HG03097 (cell line): ENCODE data around the gene UNC50.

ENCODE experiments used
- ATAC-seq: cut with Tn5 transposase; IDR thresholded peaks from one replicate; pipeline ENCODE4 v1.9.1; 2021; ENCODE audit not compliant: unreplicated experiment, low FRiP score

Gene UNC50

DNA sequence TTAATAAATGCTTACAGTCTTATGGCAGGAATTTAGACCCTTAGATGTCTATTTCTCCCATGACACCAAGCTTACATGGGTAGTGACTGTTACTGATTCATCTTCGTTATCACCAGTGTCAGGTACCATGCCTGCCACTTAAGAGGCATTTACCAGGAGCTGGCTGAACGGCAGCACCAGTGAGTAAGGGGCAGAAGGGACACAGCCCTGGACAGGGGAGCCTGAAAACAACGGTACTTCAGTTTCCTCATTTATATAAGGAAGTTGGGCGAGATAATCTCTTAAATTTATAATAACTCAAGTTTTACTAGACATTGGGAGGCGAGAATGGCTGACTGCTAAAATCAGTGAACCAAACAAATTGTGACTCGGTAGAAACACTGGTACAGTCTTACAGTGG, 1.3 kb upstream of the UNC50 start:
- ATAC-seq: no peak

DNA sequence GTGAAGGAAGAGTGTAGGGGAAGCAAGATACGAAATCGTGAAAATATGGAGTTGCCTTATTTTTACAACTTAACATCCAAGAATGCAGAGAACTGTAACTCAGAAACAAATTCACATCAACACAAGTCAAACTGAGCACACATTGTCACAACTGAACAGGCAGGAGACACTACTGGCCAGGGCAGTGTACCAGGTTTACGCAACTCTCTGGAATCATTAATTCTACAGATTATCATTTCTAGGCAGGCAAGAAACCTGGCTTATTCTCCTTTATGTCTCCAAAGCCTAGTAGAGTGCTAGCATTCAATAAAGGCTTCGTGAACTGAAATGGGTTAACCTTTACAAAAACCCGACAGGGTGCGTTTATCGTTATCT, 661 bp upstream of the UNC50 start:
- no peak for ATAC-seq

DNA sequence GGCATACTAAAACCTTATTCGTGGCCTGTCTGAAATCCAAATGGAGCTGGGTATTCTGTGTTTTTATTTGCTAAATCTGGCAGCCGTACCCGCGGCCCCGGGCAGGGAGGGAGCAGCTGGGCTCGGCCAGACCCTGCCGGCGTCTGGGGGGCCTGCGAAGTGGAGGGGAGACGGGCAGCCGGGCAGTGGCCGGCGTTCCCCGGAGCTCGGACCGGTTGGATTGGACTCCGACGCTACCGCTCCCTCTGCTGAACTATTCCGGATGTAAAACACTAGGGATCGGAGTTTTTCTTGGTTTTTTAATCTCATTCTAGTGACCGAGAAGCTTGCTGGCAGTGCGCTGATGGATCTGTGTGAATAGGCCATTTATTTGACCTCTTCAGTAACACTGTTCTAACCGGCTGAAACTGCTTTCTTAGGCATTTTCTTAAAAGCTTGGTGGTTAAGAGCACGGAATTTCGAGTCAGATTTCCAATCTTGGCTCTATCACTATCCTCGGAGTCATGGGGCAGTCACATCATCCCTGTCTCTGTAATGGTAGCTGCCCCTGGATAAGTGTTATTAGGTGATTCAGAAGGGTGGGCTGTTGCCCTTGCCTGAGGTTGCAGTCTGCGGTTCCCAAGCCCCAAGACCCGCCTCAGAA, 694 bp downstream of the UNC50 start:
- ATAC-seq: no peak

DNA sequence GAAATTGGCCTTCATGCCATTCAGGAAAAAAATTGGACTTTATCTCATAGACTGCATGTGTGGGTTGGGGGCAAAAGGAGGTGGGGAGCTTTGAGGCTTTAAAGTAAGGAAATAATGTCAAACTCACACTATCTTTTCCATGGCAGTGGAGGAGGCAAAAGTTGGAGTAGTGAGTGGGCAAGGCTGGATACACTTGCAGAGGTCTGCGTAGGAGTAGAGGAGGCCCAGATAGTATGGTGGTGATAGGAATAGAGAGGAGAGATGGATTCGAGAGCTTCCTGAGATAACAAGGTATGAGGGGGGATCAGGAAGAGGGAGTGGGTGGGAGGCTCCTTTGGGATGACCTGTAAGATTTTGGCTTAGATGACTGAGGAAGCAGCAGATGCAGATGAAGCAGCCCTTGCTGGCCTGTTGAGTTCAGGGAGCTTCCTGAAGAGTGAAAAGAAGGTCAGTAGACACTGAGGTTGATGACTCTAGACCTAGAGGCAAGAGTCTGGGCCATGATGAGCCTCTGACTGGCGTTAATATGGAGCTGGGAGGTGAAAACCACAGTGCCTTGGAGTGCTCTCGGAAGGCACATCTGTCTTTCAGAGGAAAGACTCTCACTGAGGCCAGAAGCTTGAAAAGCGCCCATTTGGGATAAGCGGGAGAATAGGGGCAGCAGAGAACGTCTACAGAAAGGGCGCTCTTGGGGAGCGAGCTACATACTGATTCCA, 5.8 kb downstream of the UNC50 start:
- ATAC-seq: no peak

DNA sequence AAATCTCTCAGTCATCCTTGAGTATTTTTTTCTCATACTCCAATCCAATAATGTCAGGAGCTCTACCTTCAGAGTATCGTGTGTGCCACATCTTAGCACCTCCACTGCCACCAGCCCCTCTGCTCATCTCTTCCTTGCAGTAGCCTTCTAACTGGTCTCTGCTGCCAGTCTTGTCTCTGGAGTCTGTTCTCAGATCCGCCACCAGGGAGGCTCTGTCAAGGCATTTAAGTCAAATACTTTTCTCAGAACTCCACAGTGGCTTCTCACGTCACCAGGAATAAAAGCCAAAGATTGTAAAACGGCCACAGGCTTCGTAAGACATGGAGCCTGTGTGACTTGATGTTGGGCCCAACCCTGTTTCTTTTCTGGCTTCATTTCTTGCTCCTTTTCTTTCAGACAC, 7.1 kb downstream of the UNC50 start:
- ATAC-seq: no peak

GRCh38 chr2:98617149-98617548, 8.8 kb downstream of the UNC50 start:
- ATAC-seq: no peak

DNA sequence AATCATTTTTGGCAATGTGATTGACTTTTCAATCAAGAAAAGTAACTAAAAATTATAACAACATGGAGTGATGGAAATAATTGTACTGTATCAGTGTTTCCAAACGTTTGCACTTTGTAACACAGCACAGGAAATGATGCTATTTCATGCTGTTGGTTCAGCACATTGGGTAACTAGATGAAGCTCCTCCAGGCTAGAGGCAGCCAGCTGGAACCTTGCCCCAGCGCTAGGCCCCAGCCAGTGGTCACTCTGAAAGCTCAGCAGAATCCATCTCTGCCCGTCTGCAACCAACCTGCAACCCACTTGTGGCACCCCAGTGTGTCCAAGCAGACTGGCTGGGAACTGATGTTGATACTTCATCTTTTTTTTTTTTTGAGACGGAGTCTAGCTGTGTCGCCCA, 15.3 kb downstream of the UNC50 start:
- no peak for ATAC-seq

- ATAC-seq: no peak
Observed at GRCh38 chr2:98632351-98632750, 24.0 kb downstream of the UNC50 start.

GRCh38 chr2:98634406-98635092, 26.2 kb downstream of the UNC50 start:
- no peak for ATAC-seq

- peak; percentile 68 for ATAC-seq
Observed at GRCh38 chr2:98637401-98638147, 29.2 kb downstream of the UNC50 start.

- no peak for ATAC-seq
Observed at GRCh38 chr2:98643496-98644100, 35.2 kb downstream of the UNC50 start.

- no peak for ATAC-seq
Observed at GRCh38 chr2:98647636-98648035, 39.2 kb downstream of the UNC50 start.

DNA sequence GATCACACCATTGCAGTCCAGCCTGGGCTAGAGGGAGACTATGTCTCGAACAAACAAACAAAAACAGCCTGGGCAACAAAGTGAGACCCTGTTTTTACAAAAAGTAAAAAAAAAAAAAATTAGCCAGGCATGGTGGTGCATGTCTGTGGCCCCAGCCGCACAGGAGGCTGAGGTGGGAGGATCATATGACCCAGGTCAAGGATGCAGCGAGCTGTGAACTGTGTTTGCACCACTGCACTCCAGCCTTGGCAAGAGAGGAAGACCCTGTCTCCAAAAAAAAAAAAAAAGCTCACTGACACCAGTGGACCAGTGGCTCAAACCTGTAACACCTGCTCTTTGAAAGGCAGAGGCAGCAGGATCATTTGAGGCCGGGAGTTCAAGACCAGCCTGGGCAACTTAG, 40.1 kb downstream of the UNC50 start:
- ATAC-seq: no peak

DNA sequence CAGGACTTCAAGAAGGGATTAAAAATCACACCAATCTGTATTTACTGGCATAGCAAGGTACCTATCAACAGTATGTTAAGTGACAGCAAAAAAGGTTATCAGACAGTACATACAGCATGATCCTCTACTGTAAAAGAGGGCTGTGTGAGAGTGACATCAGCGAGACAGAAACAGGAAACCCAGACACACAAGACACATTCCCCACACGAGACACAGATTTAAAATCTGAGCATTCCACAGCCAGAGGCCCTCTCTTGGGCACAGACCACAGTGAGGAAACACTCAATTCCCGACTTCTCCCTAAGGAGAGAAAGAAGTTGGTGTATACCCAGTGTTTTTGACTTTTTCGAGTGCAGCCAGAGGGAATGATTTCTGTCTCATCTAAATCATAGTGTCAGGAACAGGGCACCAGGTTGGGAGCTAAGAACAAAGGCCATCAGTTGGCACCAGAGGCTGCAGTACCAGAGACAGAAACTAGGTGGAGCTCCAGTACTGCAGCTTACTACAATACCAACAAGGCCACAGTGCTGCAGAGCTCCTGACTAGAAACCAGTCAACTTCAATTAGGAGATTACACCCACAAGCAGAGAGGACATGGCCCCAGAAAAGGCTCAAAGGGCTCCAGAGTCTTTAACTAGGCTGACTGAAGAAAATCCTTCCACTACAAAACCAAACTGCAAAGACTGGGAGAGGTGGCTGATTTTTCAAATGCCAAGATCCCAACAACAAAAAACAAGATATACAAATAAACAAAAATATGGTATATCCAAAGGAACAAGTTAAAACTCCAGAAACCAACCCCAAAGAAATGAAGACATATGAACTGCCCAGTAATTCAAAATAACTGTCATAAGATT, 41.0 kb downstream of the UNC50 start:
- no peak for ATAC-seq

DNA sequence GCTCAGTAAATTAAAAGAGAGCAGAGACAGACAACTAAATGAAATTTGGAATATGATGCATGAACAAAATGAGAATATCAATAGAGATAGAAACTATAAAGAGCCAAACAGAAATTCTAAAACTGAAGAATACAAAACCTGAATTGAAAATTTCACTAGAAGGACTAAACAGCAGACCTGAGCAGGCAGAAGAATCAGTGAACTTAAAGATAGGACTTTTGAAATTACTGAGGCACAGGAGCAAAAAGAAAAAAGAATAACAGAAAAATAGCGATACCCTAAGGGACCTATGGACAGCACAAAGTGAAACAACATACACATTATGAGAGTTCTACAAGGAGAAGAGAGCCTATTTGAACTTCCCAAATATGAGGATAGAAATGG, 41.6 kb downstream of the UNC50 start:
- no peak for ATAC-seq

- ATAC-seq: no peak
Observed at GRCh38 chr2:98650998-98651397, 42.6 kb downstream of the UNC50 start.

- no peak for ATAC-seq
Observed at GRCh38 chr2:98654699-98655495, 46.5 kb downstream of the UNC50 start.

GRCh38 chr2:98656800-98657199, 48.4 kb downstream of the UNC50 start:
- no peak for ATAC-seq

- ATAC-seq: no peak
Observed at GRCh38 chr2:98658816-98659490, 50.6 kb downstream of the UNC50 start.
